Memory B cell (primary cell): ENCODE measurements around the gene PTPN12.
"Not testable (repeated sequence)": the region's sequence is repeated elsewhere in the genome, so short reads cannot be mapped to it uniquely, and the experiment has no call there.

Experiments used
- ATAC-seq: fragments of 150-1000 bp; cut with Tn5 transposase; 2 replicates; pipeline ENCODE4 v1.10.0; 2021; ENCODE audit warnings: low read depth, mild to moderate bottlenecking, moderate library complexity
- DNase-seq, 2 donors: peaks; one replicate each; pipeline ENCODE4 v3.0.0; 2022; ENCODE audit warnings: low spot score in 2 of 2
- H3K27ac Mint-ChIP-seq: one replicate; pipeline ENCODE4 v1.8.0; 2022; ENCODE audit warnings: mild to moderate bottlenecking, moderate library complexity, mixed read lengths
- H3K27me3 Mint-ChIP-seq: one replicate; pipeline ENCODE4 v1.8.0; 2022; ENCODE audit warnings: mixed read lengths
- H3K36me3 Mint-ChIP-seq: one replicate; pipeline ENCODE4 v1.8.0; 2022; ENCODE audit warnings: mild to moderate bottlenecking, mixed read lengths
- H3K4me1 Mint-ChIP-seq: one replicate; pipeline ENCODE4 v1.8.0; 2022; ENCODE audit warnings: mixed read lengths
- H3K4me3 Mint-ChIP-seq: one replicate; pipeline ENCODE4 v1.8.0; 2022; ENCODE audit warnings: mild to moderate bottlenecking, moderate library complexity, mixed read lengths
- H3K9me3 Mint-ChIP-seq: one replicate; pipeline ENCODE4 v1.8.0; 2022; ENCODE audit warnings: mixed read lengths

Gene PTPN12

GRCh38 chr7:77651575-77652162, 114.6 kb downstream of the PTPN12 start:
- H3K4me3 Mint-ChIP-seq, result no peak overlapping the region
- no peaks in the 10 kb centered on the region for H3K4me1 Mint-ChIP-seq
- no peak overlapping the region for H3K27ac Mint-ChIP-seq
- ATAC-seq, result no peak
- DNase-seq, result peak; percentile 30 to 56
- no peaks in the 10 kb centered on the region for H3K9me3 Mint-ChIP-seq
- H3K36me3 Mint-ChIP-seq, result peaks cover 5% of the 10 kb centered on the region
- no peaks in the 10 kb centered on the region for H3K27me3 Mint-ChIP-seq

DNA sequence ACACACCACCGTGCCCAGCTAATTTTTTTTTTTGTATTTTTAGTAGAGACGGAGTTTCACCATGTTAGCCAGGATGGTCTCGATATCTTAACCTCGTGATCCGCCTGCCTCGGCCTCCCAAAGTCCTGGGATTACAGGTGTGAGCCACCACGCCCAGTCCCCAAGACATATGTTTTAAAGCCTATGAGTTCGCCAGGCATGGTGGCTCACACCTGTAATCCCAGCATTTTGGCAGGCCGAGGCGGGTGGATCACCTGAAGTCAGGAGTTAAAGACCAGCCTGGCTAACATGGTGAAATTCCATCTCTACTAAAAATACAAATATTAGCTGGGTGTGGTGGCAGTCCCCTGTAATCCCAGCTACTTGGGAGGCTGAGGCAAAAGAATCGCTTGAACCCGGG, 115.7 kb downstream of the PTPN12 start:
- H3K27me3 Mint-ChIP-seq, H3K4me1 Mint-ChIP-seq, H3K36me3 Mint-ChIP-seq, ATAC-seq, H3K4me3 Mint-ChIP-seq, H3K9me3 Mint-ChIP-seq, DNase-seq, H3K27ac Mint-ChIP-seq: not testable (repeated sequence)

- H3K9me3 Mint-ChIP-seq, result no peaks in the 10 kb centered on the region
- H3K4me3 Mint-ChIP-seq, result no peak overlapping the region
- peaks cover 5% of the 10 kb centered on the region for H3K36me3 Mint-ChIP-seq
- no peak for DNase-seq
- no peak overlapping the region for H3K27ac Mint-ChIP-seq
- ATAC-seq, result no peak
- no peaks in the 10 kb centered on the region for H3K4me1 Mint-ChIP-seq
- H3K27me3 Mint-ChIP-seq, result no peaks in the 10 kb centered on the region
These were observed 116.5 kb downstream of the PTPN12 start for GRCh38 chr7:77653572-77653971.

DNA sequence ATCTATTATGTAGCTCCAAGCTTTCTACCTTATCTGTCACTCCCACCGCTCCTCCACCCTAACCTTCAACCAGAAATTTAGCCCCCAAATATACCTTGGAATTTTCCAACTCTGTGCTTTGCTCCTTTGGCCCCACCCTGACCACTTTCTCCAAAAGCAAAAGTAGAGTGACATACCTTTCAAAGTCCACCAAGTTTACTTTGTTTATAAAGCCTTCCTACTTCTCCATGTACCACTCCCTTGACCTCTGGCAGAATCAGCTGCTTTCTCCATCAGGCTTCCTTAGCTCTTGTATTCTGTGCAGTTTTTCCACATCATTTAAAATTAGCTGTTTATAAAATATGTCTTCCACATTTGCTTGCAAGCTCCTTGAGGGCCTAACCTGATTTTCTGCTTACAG, 118.3 kb downstream of the PTPN12 start:
- no peaks in the 10 kb centered on the region for H3K4me1 Mint-ChIP-seq
- no peaks in the 10 kb centered on the region for H3K27me3 Mint-ChIP-seq
- peaks cover 2% of the 10 kb centered on the region for H3K36me3 Mint-ChIP-seq
- peak overlapping the region; percentile 45 for H3K27ac Mint-ChIP-seq
- DNase-seq (no peak), ATAC-seq (no peak)
- H3K4me3 Mint-ChIP-seq, result no peak overlapping the region
- H3K9me3 Mint-ChIP-seq, result no peaks in the 10 kb centered on the region

- Mint-ChIP-seq H3K27ac (no peak overlapping the region), H3K4me1 (no peaks in the 10 kb centered on the region), H3K4me3 (no peak overlapping the region), H3K9me3 (no peaks in the 10 kb centered on the region), H3K36me3 (peaks cover 2% of the 10 kb centered on the region), H3K27me3 (no peaks in the 10 kb centered on the region)
- DNase-seq (no peak), ATAC-seq (no peak)
These were observed 118.9 kb downstream of the PTPN12 start for GRCh38 chr7:77655836-77656455.

DNA sequence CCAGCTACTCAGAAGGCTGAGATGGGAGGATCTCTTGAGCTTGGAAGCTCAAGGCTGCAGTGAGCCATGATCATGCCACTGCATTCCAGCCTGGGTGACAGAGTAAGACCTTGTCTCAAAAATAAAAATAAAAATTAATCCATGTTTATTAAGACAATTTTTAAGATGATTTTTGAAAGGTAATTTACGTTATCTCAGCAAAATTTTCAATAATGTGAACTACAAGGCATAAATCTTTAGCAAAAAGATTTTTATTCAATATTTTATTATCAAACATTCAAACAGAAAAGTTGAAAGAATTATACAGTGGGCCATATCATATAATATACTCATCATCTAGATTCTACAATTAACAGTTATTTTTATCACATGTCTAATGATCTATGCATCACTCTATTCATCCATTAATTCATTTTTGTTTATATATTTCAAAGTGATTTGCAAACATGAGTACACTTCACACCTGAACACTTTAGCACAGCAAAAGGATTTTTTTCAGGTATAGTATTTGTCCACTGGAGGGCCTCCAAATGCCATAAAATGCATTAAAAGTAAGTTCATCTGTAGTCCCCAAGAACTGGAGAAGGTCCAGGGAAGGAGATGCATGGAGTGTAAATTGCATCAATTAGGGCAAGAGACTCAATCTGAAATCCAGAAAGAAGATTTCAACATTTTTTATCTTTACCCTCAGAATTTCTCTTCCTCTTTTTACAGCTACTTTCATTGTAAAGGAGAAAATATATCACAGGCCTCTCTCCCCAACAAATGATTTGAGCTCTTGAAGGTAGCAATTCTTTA, 120.5 kb downstream of the PTPN12 start:
- H3K4me3 Mint-ChIP-seq, result no peak overlapping the region
- H3K36me3 Mint-ChIP-seq, result peaks cover 3% of the 10 kb centered on the region
- ATAC-seq, result peak; percentile 46
- H3K27me3 Mint-ChIP-seq, result no peaks in the 10 kb centered on the region
- DNase-seq, result no peak
- H3K4me1 Mint-ChIP-seq, result peaks cover under 1% of the 10 kb centered on the region
- no peaks in the 10 kb centered on the region for H3K9me3 Mint-ChIP-seq
- H3K27ac Mint-ChIP-seq, result no peak overlapping the region

GRCh38 chr7:77658928-77659327, 121.8 kb downstream of the PTPN12 start:
- Mint-ChIP-seq H3K9me3 (no peaks in the 10 kb centered on the region), H3K27ac (no peak overlapping the region), H3K4me1 (peaks cover 3% of the 10 kb centered on the region), H3K36me3 (peaks cover 5% of the 10 kb centered on the region), H3K27me3 (no peaks in the 10 kb centered on the region), H3K4me3 (no peak overlapping the region)
- no peak for DNase-seq
- no peak for ATAC-seq

DNA sequence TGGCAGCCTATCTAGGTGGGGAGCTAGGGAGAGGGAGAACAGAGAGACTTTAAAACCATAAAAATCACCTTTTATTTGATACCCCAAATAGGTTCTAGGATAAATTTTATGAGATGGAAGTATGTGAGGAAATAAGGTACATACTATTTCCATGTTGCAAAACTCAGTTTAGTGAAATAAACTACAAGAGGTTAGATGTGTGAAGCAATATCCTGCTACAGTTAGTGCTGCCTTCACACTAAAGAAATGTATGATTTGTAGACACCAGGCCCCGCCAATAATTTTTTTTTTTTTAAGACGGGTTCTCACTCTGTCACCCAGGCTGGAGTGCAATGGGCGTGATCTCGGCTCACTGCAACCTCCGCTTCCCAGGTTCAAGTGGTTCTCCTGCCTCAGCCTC, 124.7 kb downstream of the PTPN12 start:
- H3K27me3 Mint-ChIP-seq, result no peaks in the 10 kb centered on the region
- no peak overlapping the region for H3K27ac Mint-ChIP-seq
- ATAC-seq, result no peak
- H3K4me1 Mint-ChIP-seq, result peaks cover 3% of the 10 kb centered on the region
- peaks cover 3% of the 10 kb centered on the region for H3K36me3 Mint-ChIP-seq
- no peaks in the 10 kb centered on the region for H3K9me3 Mint-ChIP-seq
- H3K4me3 Mint-ChIP-seq, result no peak overlapping the region
- no peak for DNase-seq

DNA sequence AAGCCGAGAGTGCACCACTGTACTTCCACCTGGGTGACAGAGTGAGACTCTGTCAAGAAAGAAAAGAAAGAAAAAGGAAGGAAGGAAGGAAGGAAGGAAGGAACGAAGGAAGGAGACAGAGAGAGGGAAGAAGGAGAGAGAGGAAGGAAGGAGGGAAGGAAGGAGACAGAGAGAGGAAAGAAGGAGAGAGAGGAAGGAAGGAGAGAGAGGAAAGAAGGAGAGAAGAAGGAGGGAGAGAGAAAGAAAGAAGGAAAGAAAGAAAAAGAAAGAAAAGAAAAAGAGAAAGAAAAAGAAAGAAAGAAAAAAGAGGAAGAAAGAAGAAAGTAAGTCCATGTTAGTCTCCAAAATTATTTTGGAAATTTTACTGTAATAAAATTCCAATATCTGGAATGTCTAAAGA, 125.8 kb downstream of the PTPN12 start:
- DNase-seq (no peak), ATAC-seq (no peak)
- H3K4me1 Mint-ChIP-seq, result peaks cover 3% of the 10 kb centered on the region
- H3K4me3 Mint-ChIP-seq, result no peak overlapping the region
- H3K36me3 Mint-ChIP-seq, result peaks cover 3% of the 10 kb centered on the region
- H3K27me3 Mint-ChIP-seq, result no peaks in the 10 kb centered on the region
- no peak overlapping the region for H3K27ac Mint-ChIP-seq
- H3K9me3 Mint-ChIP-seq, result no peaks in the 10 kb centered on the region

DNA sequence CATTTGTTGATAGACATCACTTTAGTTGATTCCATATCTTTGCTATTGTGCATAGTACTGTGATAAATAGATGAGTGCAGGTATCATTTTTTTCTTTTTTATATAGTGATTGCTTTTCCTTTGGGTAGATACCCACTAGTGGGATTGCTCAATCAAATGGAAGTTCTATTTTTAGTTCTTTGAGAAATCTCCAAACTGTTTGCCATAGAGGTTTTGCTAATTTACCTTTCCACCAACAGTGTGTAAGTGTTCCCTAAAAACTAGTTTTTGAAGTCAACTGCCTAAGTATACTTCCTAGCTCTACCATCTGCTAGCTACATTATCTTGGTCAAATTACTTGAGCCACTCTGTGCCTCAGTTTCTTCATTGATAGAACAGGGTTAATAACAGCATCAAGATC, 127.6 kb downstream of the PTPN12 start:
- Mint-ChIP-seq H3K4me1 (peaks cover 3% of the 10 kb centered on the region), H3K27me3 (no peaks in the 10 kb centered on the region), H3K27ac (no peak overlapping the region), H3K36me3 (peaks cover 3% of the 10 kb centered on the region), H3K4me3 (no peak overlapping the region), H3K9me3 (no peaks in the 10 kb centered on the region)
- ATAC-seq, result no peak
- DNase-seq, result no peak

GRCh38 chr7:77665161-77665560, 128.1 kb downstream of the PTPN12 start:
- H3K4me3 Mint-ChIP-seq, result no peak overlapping the region
- H3K36me3 Mint-ChIP-seq, result peaks cover 3% of the 10 kb centered on the region
- no peak overlapping the region for H3K27ac Mint-ChIP-seq
- DNase-seq, result no peak
- H3K27me3 Mint-ChIP-seq, result no peaks in the 10 kb centered on the region
- H3K4me1 Mint-ChIP-seq, result peaks cover 3% of the 10 kb centered on the region
- ATAC-seq, result no peak
- H3K9me3 Mint-ChIP-seq, result no peaks in the 10 kb centered on the region

GRCh38 chr7:77667459-77668086, 130.5 kb downstream of the PTPN12 start:
- peaks cover 3% of the 10 kb centered on the region for H3K4me1 Mint-ChIP-seq
- ATAC-seq (no peak), DNase-seq (no peak)
- no peaks in the 10 kb centered on the region for H3K9me3 Mint-ChIP-seq
- H3K27me3 Mint-ChIP-seq, result no peaks in the 10 kb centered on the region
- H3K27ac Mint-ChIP-seq, result no peak overlapping the region
- no peak overlapping the region for H3K4me3 Mint-ChIP-seq
- peaks cover 5% of the 10 kb centered on the region for H3K36me3 Mint-ChIP-seq

DNA sequence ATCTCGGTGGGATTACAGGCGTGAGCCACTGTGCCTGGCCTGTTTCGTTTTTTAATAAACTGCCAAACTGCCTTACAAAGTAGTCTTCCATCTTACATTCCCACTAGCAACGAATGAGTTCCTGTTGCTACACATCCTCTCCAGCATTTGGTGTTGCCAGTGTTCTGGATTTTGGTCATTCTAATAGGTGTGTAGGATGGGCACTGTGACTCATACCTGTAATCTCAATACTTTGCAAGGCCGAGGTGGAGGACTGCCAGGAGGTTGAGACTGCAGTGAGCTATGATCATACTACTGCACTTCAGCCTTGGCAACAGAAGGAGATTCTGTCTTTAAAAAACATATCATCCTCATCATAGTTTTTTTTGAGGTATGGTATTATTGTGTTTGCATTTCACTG, 137.8 kb downstream of the PTPN12 start:
- H3K27ac Mint-ChIP-seq, result no peak overlapping the region
- no peaks in the 10 kb centered on the region for H3K4me1 Mint-ChIP-seq
- no peaks in the 10 kb centered on the region for H3K9me3 Mint-ChIP-seq
- H3K36me3 Mint-ChIP-seq, result peaks cover 2% of the 10 kb centered on the region
- no peak for DNase-seq
- ATAC-seq, result no peak
- H3K27me3 Mint-ChIP-seq, result no peaks in the 10 kb centered on the region
- H3K4me3 Mint-ChIP-seq, result no peak overlapping the region

- H3K27me3 Mint-ChIP-seq, result no peaks in the 10 kb centered on the region
- H3K4me3 Mint-ChIP-seq, result no peak overlapping the region
- ATAC-seq, result no peak
- no peaks in the 10 kb centered on the region for H3K9me3 Mint-ChIP-seq
- no peak overlapping the region for H3K27ac Mint-ChIP-seq
- DNase-seq, result no peak
- H3K4me1 Mint-ChIP-seq, result no peaks in the 10 kb centered on the region
- H3K36me3 Mint-ChIP-seq, result peaks cover 12% of the 10 kb centered on the region
These were observed 142.5 kb downstream of the PTPN12 start for GRCh38 chr7:77679608-77680007.
